ENCODE data around the gene POLR2E. TPM values are rescaled to one million over a fixed set of nuclear protein-coding genes. Genes with fewer than 3 reads are reported as not detected.

Gene POLR2E
- total and polyA plus RNA-seq, 2 experiments from 2014 or later = 172 to 336 TPM

DNA sequence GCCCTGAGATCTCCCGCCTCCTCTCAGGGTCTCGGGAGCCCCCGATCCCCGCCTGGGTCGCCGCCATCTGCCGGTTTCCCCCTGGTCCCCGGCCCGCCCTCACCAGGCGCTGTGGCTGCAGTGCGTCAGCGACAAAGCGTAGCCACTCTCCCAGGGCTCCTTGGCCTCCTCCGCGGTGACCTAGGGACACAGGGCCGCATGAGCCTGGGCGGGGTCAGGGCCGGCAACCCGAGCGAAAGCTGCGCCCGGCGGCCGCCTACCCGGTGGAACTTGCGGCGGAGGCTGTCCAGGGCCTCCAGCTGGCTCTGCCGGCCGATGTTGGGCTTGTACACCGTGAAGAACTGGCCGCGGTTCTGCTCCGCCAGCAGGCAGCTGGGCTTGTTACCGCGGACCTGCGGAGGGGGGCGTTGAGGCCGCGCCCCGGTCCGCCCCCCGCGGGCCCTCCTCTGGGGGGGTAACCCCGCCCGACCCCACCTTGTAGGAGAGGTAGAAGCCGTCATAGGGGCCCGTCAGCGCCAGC is 13.9 kb upstream of the POLR2E start:
- Histone ChIP-seq H3K4me2 (ENCODE audit: unreplicated experiment) (no peak overlapping the region), H3K27me3 (replicated peaks; ENCODE audit: insufficient read depth) (no peaks in the 10 kb centered on the region), H3K9me3 (ENCODE audit: low read depth) (no peaks in the 10 kb centered on the region), H3K79me2 (ENCODE audit: insufficient read depth) (0 out of 2 replicates have a peak, but pooled peaks cover 5% of the 10 kb centered on the region), H3K9ac (no peak overlapping the region), H3K9me2 (ENCODE audit: insufficient read depth) (no peaks in the 10 kb centered on the region), H2AFZ (no peak overlapping the region), H3K36me3 (ENCODE audit: low read depth) (peaks cover 15% of the 10 kb centered on the region; the same call in 1 of the 2 replicates), H3K27ac (no peak overlapping the region), H3K4me1 (ENCODE audit: insufficient read depth) (no peaks in the 10 kb centered on the region), H3K4me3 (no peak overlapping the region), H3F3A (ENCODE audit: insufficient read depth) (0 out of 2 replicates have a peak, but pooled peaks cover 7% of the 10 kb centered on the region), H4K20me1 (ENCODE audit: insufficient read depth) (no peaks in the 10 kb centered on the region)
- TF ChIP-seq EZH2phosphoT487 (IDR thresholded peaks at IDR 0.05; ENCODE audit: insufficient read depth, low read depth) = no peak
- TF ChIP-seq EZH2 (IDR thresholded peaks at IDR 0.05; ENCODE audit: insufficient read depth, poor library complexity, severe bottlenecking) = no peak
- 94 to 95% methylated on average over 16 to 34 of the region's 48 CpGs for WGBS, 2 experiments (ENCODE audit: low coverage in 1 of 2, low lambda C conversion rate in 2 of 2, missing lambda C conversion rate in 2 of 2)
- DNase-seq = peak; percentile 28
- in situ Hi-C loops (cut with MboI) = no loop called here

DNA sequence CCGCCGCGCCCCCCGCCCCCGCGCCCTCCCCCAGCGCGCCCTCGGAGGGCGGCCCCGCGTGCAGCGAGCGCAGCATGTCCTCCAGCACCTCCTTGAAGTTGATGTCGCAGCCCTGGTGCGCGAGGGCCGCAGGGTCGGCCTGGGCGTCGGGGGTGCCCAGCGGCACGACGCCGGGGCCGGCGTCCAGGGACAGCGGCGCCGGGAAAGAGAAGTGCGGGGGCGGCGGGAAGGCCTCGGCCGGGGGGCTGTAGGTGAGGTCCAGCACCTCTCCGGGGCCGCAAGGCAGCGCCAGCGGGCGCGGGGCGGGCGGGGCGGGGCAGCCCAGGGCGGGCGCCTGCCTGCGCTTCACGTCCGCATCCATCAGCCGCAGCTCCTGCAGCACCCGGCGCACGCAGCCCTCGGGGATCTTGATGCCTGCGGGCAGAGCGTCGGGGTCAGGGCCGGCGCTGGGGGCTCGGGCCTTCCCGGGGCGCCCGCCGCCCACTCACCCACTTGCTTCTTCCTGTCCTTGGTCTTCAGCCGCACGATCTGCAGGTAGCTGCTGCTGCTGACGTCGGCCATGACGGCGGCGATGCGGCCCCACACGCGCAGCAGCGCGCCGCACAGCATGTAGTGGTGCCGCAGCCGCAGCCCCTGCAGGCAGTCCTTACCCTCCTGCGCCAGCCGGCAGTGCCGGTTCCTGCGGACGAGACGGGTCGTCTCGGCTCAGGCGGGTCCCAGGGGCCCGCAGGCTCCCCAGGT is 13.3 kb upstream of the POLR2E start:
- H3K9me3 ChIP-seq (ENCODE audit: low read depth) = no peaks in the 10 kb centered on the region
- H3K79me2 ChIP-seq (ENCODE audit: insufficient read depth) = 0 out of 2 replicates have a peak, but pooled peaks cover 5% of the 10 kb centered on the region
- WGBS, 2 experiments (ENCODE audit: low coverage in 1 of 2, low lambda C conversion rate in 2 of 2, missing lambda C conversion rate in 2 of 2) = 96 to 98% methylated on average over 44 to 85 of the region's 89 CpGs
- H2AFZ ChIP-seq = no peak overlapping the region
- no peak overlapping the region for H3K4me2 ChIP-seq (ENCODE audit: unreplicated experiment)
- H3K9ac ChIP-seq = no peak overlapping the region
- H3K9me2 ChIP-seq (ENCODE audit: insufficient read depth) = no peaks in the 10 kb centered on the region
- H3K4me3 ChIP-seq = no peak overlapping the region
- no peak for DNase-seq
- H3K4me1 ChIP-seq (ENCODE audit: insufficient read depth) = peaks cover under 1% of the 10 kb centered on the region; the same call in 1 of the 2 replicates
- no peak for TF ChIP-seq EZH2 (IDR thresholded peaks at IDR 0.05; ENCODE audit: insufficient read depth, poor library complexity, severe bottlenecking)
- no peak overlapping the region for H3K27ac ChIP-seq
- no peaks in the 10 kb centered on the region for H3K27me3 ChIP-seq (replicated peaks; ENCODE audit: insufficient read depth)
- no peaks in the 10 kb centered on the region for H4K20me1 ChIP-seq (ENCODE audit: insufficient read depth)
- in situ Hi-C loops (cut with MboI) = no loop called here
- H3F3A ChIP-seq (ENCODE audit: insufficient read depth) = 0 out of 2 replicates have a peak, but pooled peaks cover 7% of the 10 kb centered on the region
- peaks cover 9% of the 10 kb centered on the region; the same call in 1 of the 2 replicates for H3K36me3 ChIP-seq (ENCODE audit: low read depth)

DNA sequence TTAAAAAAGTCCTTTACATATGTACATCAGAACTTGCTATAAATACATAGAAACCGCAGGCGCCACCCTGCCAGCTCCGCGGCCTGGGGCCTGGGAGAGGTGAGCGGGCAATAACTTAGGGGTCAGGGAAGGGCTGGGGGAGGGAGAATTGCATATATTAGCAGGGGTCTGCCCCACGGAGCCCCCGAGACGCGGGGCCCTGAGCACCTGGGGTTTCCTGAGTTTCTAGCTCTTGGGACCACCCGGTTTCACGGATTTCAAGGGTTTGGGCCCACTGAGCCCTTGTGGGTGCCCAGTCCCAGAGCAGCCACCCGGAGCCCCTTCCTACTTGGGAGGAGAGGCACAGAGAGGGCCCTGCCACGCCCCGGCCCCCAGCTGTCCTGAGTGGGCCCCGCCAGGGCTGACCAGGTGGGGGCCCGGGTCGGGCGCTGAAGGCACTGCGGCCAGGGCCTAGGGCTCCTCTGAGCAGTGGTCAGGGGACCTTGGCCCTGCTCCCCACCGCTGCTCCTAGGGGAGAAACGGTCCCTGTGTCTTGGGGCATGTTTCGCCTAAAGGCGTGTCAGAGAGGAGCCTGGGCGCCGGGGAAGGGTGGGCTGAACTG is 12.6 kb upstream of the POLR2E start:
- Histone ChIP-seq H3K9ac (no peak overlapping the region), H3K79me2 (ENCODE audit: insufficient read depth) (0 out of 2 replicates have a peak, but pooled peaks cover 5% of the 10 kb centered on the region), H3K4me2 (ENCODE audit: unreplicated experiment) (no peak overlapping the region), H3K4me3 (no peak overlapping the region), H2AFZ (no peak overlapping the region), H4K20me1 (ENCODE audit: insufficient read depth) (no peaks in the 10 kb centered on the region), H3F3A (ENCODE audit: insufficient read depth) (peaks cover 14% of the 10 kb centered on the region; the same call in 1 of the 2 replicates), H3K4me1 (ENCODE audit: insufficient read depth) (peaks cover 7% of the 10 kb centered on the region), H3K36me3 (ENCODE audit: low read depth) (peaks cover 5% of the 10 kb centered on the region; the same call in 1 of the 2 replicates), H3K9me3 (ENCODE audit: low read depth) (no peaks in the 10 kb centered on the region), H3K27ac (no peak overlapping the region), H3K9me2 (ENCODE audit: insufficient read depth) (no peaks in the 10 kb centered on the region), H3K27me3 (replicated peaks; ENCODE audit: insufficient read depth) (no peaks in the 10 kb centered on the region)
- no peak for DNase-seq
- 92 to 93% methylated on average over 19 to 25 of the region's 25 CpGs for WGBS, 2 experiments (ENCODE audit: low coverage in 1 of 2, low lambda C conversion rate in 2 of 2, missing lambda C conversion rate in 2 of 2)
- TF ChIP-seq EZH2 (IDR thresholded peaks at IDR 0.05; ENCODE audit: insufficient read depth, poor library complexity, severe bottlenecking) = no peak
- no peak for TF ChIP-seq EZH2phosphoT487 (IDR thresholded peaks at IDR 0.05; ENCODE audit: insufficient read depth, low read depth)
- in situ Hi-C loops (cut with MboI) = no loop called here

DNA sequence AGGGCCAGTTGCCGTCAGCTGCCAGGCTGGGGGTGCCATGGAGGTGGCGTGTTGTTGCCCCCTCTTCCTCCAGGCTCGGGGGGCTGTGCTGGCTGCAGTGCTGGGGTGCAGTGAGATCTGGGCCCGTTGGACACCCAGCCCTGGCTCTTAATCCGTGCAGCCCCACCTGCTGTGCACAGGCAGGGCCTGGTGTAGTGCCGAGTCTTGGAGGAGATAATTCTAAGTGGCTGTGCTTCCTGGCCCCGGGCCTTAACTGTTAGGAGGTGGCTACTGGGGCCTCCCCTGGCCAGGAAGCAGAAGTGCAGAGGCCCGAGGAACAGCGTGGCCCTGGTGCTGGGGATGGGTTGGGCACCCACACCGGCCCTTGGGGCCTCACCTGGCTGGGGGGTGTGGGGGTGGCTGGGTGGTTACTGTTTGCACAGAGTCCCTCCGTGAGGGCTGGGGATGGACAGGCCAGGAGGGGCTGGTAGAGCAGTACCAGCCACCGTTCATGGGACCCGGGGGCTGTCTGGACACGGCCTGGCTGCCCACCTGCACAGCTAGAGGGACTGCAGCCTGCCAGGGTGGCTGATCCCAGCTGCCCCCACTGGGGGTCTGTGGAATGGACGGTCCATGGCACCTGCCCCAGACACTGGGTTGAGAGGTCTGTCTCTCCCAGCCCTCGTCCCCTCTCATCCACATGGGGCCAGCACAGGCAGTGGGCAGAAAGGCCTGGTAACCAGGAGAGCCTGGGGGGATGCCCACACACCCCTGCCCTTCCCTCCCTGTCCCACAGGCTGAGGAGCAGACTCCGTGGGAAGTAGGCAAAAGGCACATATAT is 11.9 kb upstream of the POLR2E start:
- no peaks in the 10 kb centered on the region for H4K20me1 ChIP-seq (ENCODE audit: insufficient read depth)
- no peaks in the 10 kb centered on the region; the same call in 1 of the 2 replicates for H3K36me3 ChIP-seq (ENCODE audit: low read depth)
- 0 out of 2 replicates have a peak, but pooled peaks cover 5% of the 10 kb centered on the region for H3K79me2 ChIP-seq (ENCODE audit: insufficient read depth)
- peaks cover 11% of the 10 kb centered on the region for H3K4me1 ChIP-seq (ENCODE audit: insufficient read depth)
- in situ Hi-C loops (cut with MboI) = no loop called here
- H3K27me3 ChIP-seq (replicated peaks; ENCODE audit: insufficient read depth) = no peaks in the 10 kb centered on the region
- no peaks in the 10 kb centered on the region for H3K9me2 ChIP-seq (ENCODE audit: insufficient read depth)
- H3K4me2 ChIP-seq (ENCODE audit: unreplicated experiment) = no peak overlapping the region
- peak; percentile 82 for DNase-seq
- peaks cover 16% of the 10 kb centered on the region; the same call in 1 of the 2 replicates for H3F3A ChIP-seq (ENCODE audit: insufficient read depth)
- TF ChIP-seq EZH2 (IDR thresholded peaks at IDR 0.05; ENCODE audit: insufficient read depth, poor library complexity, severe bottlenecking) (no peak), EZH2phosphoT487 (IDR thresholded peaks at IDR 0.05; ENCODE audit: insufficient read depth, low read depth) (no peak)
- no peak overlapping the region for H3K4me3 ChIP-seq
- H3K27ac ChIP-seq = no peak overlapping the region
- no peak overlapping the region for H3K9ac ChIP-seq
- 52 to 62% methylated on average over 13 to 17 of the region's 17 CpGs for WGBS, 2 experiments (ENCODE audit: low coverage in 1 of 2, low lambda C conversion rate in 2 of 2, missing lambda C conversion rate in 2 of 2)
- H3K9me3 ChIP-seq (ENCODE audit: low read depth) = no peaks in the 10 kb centered on the region
- no peak overlapping the region for H2AFZ ChIP-seq
